Erythroblast (primary cell): ENCODE data around the gene ATF5.

Source experiments
- GATA1 ChIP-seq: IDR thresholded peaks from 2 replicates; pipeline ENCODE4 v1.6.1; 2011; ENCODE audit warnings: low read depth, mild to moderate bottlenecking, control low read depth, low read length, moderate library complexity
- POLR2A ChIP-seq: IDR thresholded peaks from 2 replicates; pipeline ENCODE4 v1.6.1; 2011; ENCODE audit warnings: mild to moderate bottlenecking, low read length

DNA sequence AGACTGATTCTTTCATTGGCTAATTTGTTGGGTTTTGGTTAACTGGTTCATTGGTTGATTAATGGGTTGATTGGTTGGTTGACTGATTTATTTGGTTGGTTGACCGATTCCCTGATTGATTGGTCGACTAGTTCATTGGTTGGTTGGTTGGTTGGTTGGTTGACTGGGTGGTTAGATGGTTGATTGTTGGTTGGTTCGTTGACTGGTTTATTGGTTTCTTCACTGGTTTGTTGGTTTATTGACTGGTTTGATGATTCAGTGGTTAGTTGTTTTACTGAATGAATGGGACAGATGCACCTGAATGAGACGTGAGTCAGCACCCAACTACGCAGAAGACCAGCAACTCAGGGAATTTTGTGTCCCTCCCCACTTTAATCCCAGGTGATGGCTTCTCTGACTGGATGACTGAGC is 3.0 kb downstream of the ATF5 start:
- TF ChIP-seq POLR2A, result no peak
- no peak for TF ChIP-seq GATA1
